NCI-H774 (cell line): ENCODE measurements around the gene NTM.
"Not testable (repeated sequence)": the region's sequence is repeated elsewhere in the genome, so short reads cannot be mapped to it uniquely, and the experiment has no call there.

Source experiments
- DNase-seq: peaks from one replicate; lab custom pipeline; 2025; lab: John Stamatoyannopoulos, UW

Gene NTM

DNA sequence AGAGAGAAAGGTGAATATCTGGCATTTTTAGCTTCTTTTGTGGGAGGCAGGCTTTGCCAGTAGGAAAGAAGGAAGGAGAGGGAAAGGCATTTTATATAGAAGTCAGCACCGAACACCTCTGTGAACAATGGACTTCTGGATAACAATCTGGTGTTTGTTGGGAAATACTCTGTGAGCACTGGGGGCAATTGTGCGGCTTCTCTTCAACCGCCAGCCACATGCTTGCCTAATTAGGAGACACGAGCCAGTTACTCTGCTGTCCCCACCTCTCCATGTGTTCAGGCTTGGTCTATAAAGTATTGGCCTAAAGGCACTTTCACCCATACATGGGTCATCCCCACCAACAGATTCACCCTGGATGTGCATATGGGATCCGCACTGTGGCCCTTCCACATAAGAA, 523.6 kb downstream of the NTM start:
- no peak for DNase-seq

DNA sequence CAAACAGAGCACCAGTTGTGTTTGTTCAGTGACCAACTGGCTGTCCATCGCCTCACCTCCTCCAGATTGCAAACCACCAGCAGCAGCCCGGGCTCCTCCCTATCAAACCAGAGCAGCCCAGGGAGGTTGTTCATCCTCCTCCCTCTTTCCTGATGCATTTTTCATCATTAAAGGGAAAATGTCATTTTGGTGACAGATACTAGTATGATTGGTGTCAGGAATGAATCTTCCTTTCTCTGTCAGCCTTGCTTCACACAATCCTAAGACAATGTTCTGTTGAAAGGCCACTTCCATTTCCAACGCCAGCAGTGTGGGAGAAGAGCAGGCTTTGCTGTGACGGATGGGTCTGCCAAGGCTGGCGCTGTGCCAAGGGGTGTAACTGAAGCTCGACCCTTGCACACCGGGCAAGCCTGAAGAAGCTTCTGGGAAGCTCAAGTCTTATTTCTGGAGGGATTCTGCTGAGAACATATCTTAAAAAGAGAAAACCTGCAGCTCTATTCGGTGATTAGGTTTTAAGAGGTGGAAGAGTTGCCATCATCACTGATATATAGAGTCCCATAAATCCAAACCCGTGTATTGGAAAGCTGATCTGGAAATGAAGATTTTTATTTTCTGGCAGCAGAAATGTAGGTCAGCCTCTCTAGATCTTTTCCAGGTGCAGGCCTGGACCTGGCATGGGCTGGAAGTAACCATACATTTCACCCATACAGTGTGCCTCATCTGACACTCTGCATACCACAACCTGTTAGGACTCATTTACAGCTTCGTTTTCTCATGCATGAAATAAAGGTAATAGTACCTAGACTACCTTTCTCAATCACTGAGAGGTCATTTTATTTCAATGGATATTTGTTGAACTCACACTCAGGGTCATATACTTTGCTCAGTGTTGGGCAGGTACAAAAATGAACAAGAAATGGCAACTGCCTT, 524.5 kb downstream of the NTM start:
- no peak for DNase-seq

DNA sequence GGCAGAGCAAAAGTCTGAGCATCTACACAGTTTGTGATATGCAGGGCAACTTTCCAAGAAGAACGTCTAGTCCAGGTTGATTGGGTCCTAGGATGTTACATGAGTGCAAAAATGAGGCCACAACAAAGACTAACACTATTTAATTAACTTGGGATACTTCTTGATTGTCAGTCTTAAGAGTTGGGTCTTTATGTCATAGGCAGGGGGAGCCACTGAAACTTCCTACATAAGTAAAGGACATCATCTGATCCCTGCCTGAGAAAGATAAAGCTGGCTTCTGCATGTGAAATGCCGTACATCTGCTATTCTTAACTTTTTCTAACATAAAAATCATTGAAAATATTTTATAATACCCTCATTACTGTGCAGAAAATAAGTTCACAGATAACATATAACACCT, 525.5 kb downstream of the NTM start:
- DNase-seq = no peak

DNA sequence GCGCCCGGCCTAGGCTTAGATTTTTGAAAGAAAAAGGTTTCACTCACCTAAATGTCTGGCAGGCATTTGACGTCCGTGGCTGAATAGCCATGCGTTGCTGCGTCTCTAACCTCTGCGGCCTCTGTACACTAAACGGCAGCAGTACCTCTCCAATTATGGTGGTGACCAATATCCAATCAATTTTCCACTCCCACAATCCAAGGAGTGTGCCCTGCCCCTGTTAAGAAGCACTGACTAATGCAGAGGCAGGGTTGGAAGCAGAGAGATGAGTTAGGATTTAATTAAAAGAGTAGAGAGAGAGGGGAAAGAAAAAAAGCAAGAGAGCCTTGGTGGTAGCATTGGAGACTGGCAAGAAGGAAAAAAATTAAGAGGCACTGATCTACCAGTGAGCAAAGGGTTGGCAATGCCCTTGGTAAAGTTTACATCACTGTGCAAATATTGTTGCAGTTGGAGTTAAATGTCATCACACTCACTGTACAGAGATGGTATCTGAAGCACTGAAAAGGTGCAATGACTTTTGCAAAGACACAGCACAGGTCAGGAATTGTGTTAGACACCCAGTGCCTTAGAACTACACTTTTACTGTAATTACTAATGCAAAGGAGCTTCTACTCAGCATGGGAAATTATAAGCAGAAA, 526.7 kb downstream of the NTM start:
- DNase-seq = no peak

DNA sequence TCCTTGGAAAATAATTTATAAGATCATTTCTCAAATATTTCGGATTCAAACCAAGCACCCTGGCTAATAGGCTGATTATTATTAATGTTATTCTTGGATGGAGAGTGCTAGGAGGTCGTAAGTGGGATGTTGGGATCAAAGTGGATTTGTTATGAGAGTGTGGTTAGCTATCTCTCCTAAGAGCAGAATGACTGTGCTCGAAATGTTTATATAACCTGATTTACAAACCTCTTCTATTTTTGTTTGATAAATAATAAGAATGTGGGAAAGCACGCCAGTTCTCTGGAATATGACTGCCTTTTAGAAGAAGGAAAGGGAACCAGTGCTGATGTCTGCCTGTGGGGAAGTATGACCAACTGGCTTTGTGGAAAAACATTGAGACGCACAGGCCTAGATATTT, 527.5 kb downstream of the NTM start:
- DNase-seq = no peak

DNA sequence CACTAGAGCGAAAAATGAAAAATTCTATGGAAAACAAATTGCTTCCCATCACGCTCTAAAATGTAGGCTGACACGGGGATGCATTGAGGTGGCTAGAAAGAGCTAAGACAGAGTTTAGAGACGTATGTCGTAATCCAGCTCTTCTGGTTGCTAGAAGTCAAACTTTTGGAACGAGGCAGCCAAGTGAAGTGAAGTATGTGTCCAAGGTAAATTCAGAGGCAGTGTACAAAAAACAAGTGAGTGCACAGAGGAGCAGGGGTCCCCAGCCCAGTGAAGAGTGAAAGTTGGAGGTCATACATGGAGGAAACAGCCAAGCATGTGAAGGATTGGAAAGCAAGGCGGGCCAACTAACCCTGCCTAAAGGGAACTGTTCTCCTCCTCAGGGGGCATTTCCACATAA, 528.5 kb downstream of the NTM start:
- DNase-seq = no peak

DNA sequence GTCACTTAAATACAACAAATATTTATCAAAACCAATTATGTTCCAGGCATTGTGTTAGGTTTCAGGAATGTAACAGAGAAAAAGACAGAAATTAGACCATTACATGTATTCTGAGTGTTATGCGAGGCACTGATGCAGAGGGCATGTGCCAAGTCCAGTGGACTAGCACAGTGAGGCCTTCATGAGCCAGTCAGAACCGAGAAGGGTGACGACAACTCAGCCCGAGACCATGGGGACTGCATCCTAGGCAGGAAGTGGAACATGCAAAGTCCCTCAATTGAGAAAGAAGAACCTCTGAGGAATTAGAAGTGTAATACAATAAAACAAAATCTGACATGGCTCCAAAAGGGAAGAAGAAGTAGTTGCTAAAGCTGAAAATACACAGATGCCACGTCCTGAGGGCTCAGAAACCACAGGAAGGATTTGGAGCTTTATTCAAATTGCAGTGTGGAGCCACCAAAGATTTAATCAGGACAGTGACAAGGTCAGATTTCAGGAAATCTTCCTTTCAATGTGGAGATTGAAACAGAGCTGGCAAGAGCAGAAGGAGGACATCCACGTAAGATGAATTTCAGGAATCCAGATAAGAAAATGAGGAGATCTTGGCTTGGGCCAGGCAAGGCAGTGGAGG, 529.6 kb downstream of the NTM start:
- no peak for DNase-seq

DNA sequence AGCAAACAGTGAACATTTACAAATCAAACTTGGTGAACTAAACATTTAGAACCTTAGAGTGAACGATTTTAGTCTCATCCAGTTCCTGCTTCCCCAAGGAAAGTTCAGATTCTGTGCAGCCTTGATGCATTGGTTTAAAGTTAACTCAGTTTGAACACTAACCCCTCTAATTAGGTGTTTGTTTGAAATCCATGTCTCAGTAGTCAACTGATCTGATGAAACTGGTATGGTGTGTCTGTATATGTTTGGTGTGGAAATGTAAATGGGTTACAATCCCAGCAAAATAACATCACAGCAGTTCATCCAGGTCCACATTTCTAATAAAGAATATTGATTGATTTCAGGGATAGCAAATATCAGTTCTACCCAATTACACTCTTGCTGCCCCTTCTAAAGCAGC, 532.0 kb downstream of the NTM start:
- no peak for DNase-seq

DNA sequence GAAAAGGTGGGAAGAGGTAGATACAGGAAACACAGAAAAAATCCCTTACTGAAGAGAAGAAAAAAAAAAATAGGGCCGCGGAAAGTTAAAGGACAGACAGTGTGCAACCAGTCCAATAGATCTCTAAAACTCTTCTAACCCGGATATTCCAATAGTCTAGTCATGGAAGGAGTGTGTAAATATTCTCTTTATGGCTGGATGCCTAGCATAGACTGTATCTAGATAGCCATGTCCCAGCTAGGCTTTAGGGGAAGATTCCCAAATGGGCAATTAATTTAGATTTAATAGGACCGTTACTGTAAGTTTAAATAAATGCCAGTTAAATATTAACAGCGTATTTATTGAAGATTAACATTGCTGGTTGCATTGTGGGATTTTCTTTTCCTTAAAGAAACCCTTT, 532.7 kb downstream of the NTM start:
- DNase-seq = no peak

DNA sequence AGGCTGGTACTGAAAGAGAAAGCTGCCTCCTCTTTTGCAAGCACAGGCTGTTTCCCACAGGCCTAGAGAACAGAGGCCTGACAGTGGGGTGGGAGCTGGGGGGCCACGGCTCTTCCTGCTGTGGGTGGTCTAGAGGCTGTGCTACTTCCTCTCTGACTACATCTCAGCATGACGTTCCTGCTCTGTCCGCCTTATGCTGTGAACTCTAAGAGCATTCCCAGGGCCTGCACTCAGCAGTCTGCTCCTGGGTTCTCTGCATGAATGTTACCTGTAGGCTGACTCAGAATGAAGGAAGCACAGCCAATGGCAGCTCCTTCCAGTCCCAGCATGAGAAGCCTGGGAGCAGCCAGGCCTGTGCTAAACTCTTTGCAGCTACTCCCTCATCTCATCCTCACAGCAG, 534.3 kb downstream of the NTM start:
- DNase-seq = no peak

DNA sequence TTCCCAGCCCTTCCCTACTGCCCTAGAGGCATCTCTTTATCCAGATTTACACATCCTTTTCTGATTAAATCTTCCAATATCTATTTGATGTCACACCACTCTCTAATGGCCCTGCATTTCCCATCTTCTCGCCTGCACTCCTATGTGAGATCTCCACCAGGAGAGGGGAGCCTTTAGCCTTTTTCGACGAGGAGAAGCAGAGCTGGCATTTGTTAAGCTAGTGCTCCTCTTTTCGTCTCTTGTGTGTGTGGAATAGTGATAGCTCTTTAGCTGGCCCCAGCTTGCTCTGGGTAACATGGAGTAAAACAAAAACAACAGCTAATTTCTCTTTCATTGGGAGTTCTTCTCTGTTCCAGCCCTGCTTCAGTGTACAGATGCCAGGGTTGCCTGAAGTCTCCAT, 536.5 kb downstream of the NTM start:
- no peak for DNase-seq

DNA sequence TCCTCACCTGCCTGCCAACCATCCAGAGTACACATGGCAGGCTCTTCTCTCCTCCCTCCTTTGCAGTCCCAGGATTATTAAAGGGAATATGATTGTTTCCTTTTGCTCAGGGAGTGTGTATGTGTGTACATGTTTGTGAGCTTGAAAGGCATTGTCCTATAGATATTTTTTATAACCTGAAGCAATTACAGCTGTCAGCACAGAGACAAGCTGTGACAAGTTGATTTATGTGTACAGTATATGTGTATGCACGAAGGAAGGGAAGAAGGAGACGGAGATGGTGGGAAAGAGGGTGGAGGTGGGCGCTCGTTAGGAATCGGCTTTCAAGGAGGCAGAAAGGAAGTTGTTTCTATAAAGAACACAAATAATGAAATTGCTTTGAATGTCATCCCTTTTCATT, 537.0 kb downstream of the NTM start:
- DNase-seq = no peak

DNA sequence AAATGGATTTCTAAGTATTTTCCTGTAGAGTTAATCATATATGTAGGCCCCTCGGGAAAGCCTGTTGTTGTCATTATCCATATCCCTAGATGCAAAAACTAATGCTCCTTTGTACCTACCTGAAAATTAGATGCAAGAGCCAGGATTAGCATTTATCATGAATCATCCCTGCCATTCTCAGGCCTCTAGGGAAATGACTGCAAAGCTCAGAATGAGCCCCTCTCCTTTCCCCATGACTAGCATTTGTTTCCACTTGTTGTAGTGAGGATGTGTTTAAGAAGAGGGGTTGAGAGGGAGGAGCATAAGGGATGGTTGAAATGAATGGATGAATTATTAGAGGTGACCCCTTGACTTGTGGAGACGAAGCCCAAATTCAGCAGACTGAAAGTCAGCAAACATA, 537.9 kb downstream of the NTM start:
- DNase-seq = no peak

DNA sequence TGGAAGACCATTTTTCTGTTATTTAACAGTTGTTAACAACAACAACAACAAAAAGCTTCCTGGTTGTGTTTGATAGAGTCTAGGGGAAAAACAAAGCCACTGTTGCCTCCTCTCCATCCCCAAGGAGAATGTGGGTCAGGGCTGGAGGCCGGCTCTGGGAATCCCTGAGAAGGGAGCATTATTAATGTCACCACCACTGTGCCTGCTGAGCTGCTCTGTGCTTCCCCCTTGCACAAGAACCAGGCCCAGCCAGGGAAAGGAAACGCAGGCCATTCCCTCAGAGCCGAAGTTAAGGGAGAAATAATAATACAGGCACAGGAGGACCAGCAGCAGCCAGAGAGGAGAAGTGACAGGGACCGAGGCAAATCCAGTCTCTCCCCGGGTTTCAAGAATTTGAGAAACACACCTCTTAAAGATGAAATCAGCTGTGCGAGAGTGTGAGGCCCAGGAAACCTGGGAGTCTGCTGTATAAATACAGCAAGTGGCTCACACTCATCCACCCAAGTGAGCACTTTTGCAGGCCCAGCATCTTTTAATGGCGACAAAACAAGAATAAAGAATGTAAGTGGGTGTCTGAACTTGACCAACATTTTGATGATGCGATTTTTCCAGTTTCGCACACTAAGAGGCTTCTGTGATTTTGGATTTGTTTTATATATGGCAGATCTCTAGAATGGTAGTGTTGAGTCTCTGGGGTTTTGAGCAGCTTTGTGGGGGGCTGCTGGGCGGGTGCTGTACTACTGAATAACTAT, 539.2 kb downstream of the NTM start:
- DNase-seq = no peak

DNA sequence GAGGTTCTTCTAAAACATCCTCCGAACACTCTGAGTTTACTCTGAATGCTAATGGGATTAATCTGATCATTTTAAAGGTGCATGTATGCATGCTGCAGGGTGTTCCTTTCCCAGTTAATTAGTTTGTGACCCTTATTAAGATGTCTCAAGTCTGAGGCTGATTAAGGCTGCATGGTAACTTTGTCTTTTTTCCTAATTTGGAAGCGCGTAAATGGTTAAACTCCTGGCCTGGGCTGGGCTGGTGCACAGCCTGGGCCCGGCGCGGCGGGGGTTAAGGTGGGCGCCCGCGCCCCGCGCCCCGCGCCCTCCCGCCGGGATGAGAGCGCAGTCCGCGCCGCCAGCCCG, 539.7 kb downstream of the NTM start:
- no peak for DNase-seq

DNA sequence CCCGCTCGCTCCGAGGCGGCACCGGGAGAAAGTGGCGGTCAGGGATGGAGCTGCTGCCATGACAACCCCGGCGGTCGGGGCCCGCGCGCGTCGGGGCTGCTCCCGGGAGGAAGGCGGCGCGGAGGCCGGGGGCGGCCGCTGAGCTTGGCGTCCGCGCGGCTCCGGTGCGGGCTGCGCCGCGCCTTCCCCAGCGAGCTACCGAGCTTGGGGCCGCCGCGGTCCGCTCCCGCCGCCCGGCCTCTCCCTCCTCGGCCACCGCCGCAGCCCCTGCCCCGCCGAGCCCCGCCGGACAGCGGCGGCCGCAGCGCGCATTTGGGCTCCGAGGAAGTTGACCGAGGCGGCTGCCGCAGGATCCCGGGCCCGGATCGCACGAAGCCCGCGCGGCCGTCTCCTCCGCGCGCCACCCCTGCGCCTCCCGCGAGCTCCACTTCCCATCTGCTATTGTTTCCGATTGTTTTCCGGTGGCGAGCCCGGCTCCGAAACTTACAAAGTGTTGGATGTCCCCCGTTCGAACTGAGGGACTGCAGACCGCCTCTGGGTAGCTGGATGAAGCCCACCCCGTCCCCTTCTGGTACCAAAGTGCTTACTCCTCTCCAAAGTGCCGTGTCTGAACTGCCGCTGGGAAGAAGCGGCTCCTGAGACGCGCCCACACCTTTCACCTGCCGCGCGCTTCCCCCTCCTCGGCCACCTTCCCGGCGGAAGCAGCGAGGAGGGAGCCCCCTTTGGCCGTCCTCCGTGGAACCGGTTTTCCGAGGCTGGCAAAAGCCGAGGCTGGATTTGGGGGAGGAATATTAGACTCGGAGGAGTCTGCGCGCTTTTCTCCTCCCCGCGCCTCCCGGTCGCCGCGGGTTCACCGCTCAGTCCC, 540.3 kb downstream of the NTM start:
- no peak for DNase-seq

DNA sequence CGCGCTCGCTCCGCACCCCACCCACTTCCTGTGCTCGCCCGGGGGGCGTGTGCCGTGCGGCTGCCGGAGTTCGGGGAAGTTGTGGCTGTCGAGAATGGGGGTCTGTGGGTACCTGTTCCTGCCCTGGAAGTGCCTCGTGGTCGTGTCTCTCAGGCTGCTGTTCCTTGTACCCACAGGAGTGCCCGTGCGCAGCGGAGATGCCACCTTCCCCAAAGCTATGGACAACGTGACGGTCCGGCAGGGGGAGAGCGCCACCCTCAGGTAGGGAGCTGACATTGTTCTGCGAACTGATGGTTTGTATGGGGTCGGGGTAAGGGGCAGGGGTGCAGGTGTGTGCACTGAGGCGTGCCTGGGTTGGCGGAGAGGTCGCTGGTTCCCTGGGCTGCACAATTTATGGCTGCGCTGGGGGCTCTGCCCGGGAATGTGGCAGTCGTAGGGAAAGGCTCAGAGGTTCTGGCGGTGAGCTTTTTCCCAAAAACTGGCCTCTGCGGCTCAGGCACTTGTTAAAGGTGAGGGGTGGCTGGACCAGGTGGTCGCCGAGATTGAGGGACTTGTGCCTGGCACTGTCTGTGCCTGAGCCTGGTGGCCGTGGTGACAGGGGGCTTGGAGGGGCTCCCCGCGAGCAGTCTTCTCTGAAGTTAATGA, 541.1 kb downstream of the NTM start:
- not testable (repeated sequence) for DNase-seq

DNA sequence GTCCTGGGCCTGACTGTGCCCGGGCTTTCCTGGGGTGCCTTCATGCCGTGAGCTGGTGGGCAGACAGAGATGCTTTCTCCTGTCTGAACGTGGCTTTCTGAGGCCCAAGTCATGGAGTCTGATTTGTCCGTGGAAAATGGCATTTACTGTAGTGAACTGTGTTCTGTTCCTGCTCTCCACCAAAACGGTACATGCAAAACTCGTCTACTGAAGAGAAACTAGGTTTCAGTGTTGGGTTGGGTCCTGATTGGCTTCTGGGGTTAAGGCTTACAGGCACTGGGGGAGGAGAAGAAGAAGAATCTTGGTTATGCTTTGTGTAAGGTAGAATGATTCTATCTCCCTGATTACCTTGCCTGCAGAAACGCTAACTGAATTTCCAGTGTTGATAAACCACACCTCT, 541.7 kb downstream of the NTM start:
- no peak for DNase-seq

DNA sequence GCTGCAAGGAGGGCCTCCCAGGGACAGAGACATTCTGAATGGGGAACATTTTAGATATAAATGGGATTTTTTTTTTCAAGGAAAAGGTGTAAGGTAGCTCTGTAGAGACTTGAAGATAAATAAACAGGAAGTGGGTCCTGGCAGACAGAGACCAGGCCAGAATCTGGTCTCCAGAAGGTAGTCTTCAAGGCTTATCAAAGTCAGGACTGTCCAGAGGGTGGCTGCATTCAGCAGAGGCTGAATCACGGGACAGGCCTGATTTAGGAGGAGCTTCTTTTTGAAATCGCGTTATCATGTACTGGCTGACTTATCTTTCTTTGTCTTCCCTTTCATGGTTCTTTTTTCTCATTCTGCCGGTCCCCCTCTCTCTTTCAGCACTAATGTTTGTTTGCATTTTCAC, 542.9 kb downstream of the NTM start:
- DNase-seq = no peak

DNA sequence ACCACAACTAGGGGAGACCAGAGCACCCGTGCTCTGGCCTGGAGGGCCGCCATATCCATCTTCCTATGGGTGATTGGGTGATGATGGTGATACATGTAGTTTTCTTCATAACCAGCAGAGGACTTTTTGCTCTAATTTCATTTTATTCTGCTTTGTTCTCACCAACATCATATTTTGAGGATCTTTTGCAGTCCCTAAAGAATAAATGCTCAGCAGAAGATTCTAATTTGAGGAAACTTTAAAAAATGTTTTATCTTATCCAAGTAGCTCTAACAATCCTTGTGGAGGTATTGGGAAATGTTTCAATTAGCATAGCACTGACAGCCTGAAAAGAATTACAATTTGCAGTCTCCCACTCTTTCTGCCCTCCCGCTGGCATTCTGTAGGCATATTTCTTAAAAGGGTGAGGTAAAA, 544.0 kb downstream of the NTM start:
- no peak for DNase-seq

DNA sequence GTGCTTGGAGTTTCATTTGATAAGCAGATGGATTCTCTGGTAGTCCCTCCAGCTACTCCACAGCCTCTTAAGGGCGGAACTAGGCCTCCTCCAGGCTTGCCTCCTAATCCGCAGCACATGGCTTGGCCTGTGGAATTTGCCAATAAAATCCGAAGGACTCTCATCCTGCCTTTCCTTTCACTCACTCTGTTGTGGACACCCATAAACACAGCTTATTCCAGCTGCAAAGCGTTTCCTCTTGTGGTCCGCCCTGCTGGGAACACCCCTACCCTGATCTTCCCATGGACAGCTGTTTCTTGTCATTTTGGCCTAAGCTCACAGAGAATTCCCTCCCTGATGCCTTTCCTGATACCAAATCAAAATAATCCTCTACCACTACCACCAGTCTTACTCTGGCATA, 546.2 kb downstream of the NTM start:
- no peak for DNase-seq
